Activated T-helper 17 cell treated with anti-CD3 and anti-CD28 coated beads, Interleukin-2, amount 50 U/mL, for 72 hours (primary cell): ENCODE data around the gene MEF2D. TPM values are rescaled to one million over a fixed set of nuclear protein-coding genes. Genes with fewer than 3 reads are reported as not detected.
A peak's percentile ranks its signal among the peaks of the same experiment; 100 is the strongest.

Experiments used
- ATAC-seq: fragments of 150-1000 bp; cut with Tn5 transposase; replicated peaks from 2 replicates; pipeline ENCODE4 v1.10.0; 2021; ENCODE audit warnings: mild to moderate bottlenecking, moderate library complexity
- H3K27ac Mint-ChIP-seq: one replicate; pipeline ENCODE4 v1.8.0; 2022; ENCODE audit warnings: mixed read lengths
- H3K27me3 Mint-ChIP-seq: one replicate; pipeline ENCODE4 v1.8.0; 2022; ENCODE audit warnings: mixed read lengths
- H3K36me3 Mint-ChIP-seq: one replicate; pipeline ENCODE4 v1.8.0; 2022; ENCODE audit warnings: low read depth, mild to moderate bottlenecking, mixed read lengths
- H3K4me1 Mint-ChIP-seq: one replicate; pipeline ENCODE4 v1.8.0; 2022; ENCODE audit warnings: mixed read lengths
- H3K4me3 Mint-ChIP-seq: one replicate; pipeline ENCODE4 v1.8.0; 2022; ENCODE audit warnings: mild to moderate bottlenecking, mixed read lengths
- H3K9me3 Mint-ChIP-seq: one replicate; pipeline ENCODE4 v1.8.0; 2022; ENCODE audit warnings: mixed read lengths
- total RNA-seq, 2 donors: library from RNA; stranded (reverse); gene quantifications; one replicate each; pipeline ENCODE4 v1.2.3, GENCODE V29; 2022

The MEF2D gene
- total RNA-seq, 2 donors from 2014 or later, result 34.4 to 68.5 TPM

DNA sequence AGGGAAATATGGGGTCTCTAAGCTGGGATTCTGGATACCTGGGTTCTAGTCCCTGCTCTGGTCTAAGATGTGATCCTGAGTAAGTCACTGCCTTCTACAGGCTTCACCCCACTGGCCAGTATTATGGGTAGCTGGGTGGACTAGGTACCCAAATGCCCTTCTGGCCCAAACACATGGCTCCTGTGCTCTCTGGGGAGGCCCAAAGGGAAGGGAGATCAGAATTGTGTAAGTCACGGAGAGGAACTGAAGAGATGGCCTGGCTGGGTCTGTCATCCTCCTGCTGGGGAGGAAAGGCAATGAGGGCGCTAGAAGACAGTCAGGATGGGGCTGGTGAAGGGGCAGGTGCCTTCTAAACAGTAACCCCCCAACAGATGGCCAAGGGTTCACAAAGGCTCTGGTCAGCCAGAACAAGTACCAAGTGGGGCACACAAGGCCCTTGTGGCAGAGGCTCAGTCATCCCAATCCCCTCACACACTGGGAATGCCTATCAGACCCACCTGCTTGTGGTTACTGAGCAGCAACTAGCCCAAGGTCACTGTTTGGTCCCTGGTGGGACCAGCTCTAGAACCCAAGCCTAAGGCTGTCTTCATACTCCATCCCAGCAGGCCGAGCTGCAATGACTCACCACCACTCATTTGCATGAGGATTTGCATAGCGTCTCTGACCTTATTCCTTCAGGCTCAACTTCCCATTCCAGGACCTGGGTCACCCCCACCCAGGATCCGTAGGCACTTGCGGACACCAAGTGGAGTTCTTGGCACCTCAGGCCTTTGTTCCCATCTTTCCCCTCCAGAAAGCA, 9.2 kb downstream of the MEF2D start:
- Mint-ChIP-seq H3K27ac (peak overlapping the region; percentile 94), H3K4me3 (peak overlapping the region; percentile 82), H3K27me3 (no peaks in the 10 kb centered on the region), H3K9me3 (peaks cover 2% of the 10 kb centered on the region), H3K36me3 (peaks cover 51% of the 10 kb centered on the region), H3K4me1 (peaks cover 81% of the 10 kb centered on the region)
- ATAC-seq, result no peak

GRCh38 chr1:156490401-156491032, 10.1 kb downstream of the MEF2D start:
- Mint-ChIP-seq H3K36me3 (peaks cover 48% of the 10 kb centered on the region), H3K27me3 (no peaks in the 10 kb centered on the region), H3K4me1 (peaks cover 75% of the 10 kb centered on the region), H3K27ac (peak overlapping the region; percentile 94), H3K4me3 (peak overlapping the region; percentile 82), H3K9me3 (peaks cover 3% of the 10 kb centered on the region)
- no peak for ATAC-seq

DNA sequence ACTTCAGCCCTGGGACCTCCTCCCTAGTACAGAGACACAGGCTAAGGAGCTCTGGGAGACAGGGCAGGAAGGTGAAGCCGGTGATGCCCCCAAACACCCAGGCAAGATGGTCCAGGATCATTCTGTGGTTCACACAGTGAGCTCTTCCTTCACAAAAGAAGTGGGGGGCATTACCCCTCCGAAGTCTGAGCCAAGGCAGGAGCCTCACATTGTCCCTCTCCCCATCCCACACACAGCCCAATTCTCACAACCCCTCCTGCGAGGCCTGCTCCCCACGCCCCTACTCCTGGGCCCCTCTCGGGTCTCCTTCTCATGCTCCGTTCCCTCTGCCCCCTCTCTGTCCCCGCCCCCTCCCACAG, 10.7 kb downstream of the MEF2D start:
- Mint-ChIP-seq H3K36me3 (peaks cover 42% of the 10 kb centered on the region), H3K4me1 (peaks cover 70% of the 10 kb centered on the region), H3K4me3 (peak overlapping the region; percentile 82), H3K27ac (peak overlapping the region; percentile 94), H3K9me3 (peaks cover 3% of the 10 kb centered on the region), H3K27me3 (no peaks in the 10 kb centered on the region)
- ATAC-seq, result no peak

- Mint-ChIP-seq H3K9me3 (peaks cover 3% of the 10 kb centered on the region), H3K27ac (peak overlapping the region; percentile 94), H3K4me3 (peak overlapping the region; percentile 82), H3K4me1 (peaks cover 72% of the 10 kb centered on the region), H3K36me3 (peaks cover 43% of the 10 kb centered on the region), H3K27me3 (no peaks in the 10 kb centered on the region)
- peak; percentile 31 for ATAC-seq
Observed at GRCh38 chr1:156489166-156489934, 11.2 kb downstream of the MEF2D start.

- H3K27ac Mint-ChIP-seq, result peak overlapping the region; percentile 94
- peak overlapping the region; percentile 82 for H3K4me3 Mint-ChIP-seq
- peaks cover 3% of the 10 kb centered on the region for H3K9me3 Mint-ChIP-seq
- peaks cover 44% of the 10 kb centered on the region for H3K36me3 Mint-ChIP-seq
- ATAC-seq, result peak; percentile 79
- H3K27me3 Mint-ChIP-seq, result no peaks in the 10 kb centered on the region
- peaks cover 70% of the 10 kb centered on the region for H3K4me1 Mint-ChIP-seq
Observed at GRCh38 chr1:156488566-156489165, 11.9 kb downstream of the MEF2D start.

DNA sequence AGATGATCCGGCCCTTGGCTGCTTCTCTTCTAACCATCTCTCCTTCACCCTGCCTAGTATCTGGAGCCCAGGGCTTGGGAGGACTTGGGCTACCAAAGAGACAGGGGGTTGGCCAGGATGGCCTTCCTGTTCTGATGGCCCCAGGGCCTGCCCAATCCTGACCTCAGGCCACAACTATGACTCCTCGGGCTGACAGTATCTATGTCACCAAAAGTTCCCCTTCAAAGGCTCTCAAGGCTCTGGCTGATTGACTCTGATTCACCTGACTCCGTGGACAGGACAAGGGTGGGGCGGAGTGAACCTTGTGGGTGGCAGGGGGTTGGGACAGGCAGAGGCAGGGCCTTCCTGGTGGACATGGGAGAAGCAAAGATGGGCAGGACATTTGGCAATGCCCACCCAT, 12.7 kb downstream of the MEF2D start:
- ATAC-seq, result peak; percentile 87
- peak overlapping the region; percentile 82 for H3K4me3 Mint-ChIP-seq
- H3K36me3 Mint-ChIP-seq, result peaks cover 49% of the 10 kb centered on the region
- H3K27me3 Mint-ChIP-seq, result no peaks in the 10 kb centered on the region
- H3K27ac Mint-ChIP-seq, result peak overlapping the region; percentile 94
- H3K9me3 Mint-ChIP-seq, result peaks cover 3% of the 10 kb centered on the region
- H3K4me1 Mint-ChIP-seq, result peaks cover 65% of the 10 kb centered on the region

DNA sequence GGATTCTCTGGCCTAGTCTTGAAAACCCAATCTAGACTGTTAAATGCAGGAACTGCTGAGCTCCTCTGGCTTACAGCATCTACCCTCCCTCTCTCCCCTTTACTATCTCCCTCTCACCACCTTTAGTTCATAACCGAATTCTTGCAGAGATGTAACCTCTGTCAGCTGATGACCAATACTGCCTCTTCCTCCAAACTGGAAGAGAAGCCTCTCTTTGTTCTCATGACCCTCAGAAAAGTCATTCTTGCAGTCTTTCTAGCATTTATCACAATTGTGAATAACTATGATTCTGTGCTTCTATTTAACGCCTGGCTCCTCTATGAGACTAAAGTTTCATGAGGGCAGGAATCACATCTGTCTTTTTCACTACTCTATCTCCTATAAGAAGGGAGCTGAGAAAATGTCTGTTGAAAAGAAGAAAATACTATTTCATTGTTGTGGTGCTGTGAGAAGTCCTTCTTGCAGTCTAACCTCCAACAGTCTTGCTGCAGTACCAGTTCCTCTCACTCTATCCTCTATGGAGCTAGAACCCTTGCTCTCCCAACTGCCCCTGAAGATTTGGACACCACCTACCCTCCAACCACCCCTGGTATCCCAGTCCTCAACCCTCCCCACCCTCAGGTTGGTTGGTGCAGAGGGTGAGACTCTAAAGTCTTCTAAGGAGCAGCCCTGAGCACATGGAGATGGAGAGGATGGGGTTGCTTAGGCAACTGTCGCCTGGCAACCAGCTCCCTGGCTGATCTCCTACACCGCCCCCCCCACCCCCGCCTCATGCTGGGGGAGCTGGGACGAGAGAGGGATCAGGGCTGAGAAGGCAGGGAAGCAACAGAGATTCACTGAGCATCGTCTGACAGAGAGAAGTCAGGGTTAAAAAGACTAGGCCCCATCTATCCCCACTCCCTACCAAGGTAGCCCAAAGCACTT, 13.9 kb downstream of the MEF2D start:
- no peak for ATAC-seq
- Mint-ChIP-seq H3K4me3 (peak overlapping the region; percentile 82), H3K9me3 (peaks cover 3% of the 10 kb centered on the region), H3K27me3 (no peaks in the 10 kb centered on the region), H3K27ac (peak overlapping the region; percentile 40), H3K36me3 (peaks cover 51% of the 10 kb centered on the region), H3K4me1 (peaks cover 58% of the 10 kb centered on the region)

DNA sequence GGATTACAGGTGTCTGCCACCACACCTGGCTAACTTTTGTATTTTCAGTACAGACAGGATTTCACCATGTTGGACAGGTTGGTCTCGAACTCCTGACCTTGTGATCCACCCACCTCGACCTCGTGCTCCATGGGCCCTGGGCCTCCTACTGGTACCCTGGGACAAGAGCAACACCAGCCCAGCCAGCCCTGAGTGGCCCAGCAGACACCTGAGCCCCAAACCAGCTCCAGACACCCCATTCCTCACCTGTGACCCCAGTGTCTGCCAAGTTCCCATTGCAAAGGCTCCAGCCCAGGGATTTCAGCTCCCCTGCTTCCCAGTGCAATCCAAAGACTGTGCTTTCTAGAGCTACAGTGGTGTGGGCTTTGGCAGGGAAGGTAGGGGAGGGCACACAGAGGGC, 14.6 kb downstream of the MEF2D start:
- H3K4me3 Mint-ChIP-seq, result no peak overlapping the region
- H3K4me1 Mint-ChIP-seq, result peaks cover 58% of the 10 kb centered on the region
- no peak for ATAC-seq
- H3K27me3 Mint-ChIP-seq, result no peaks in the 10 kb centered on the region
- peaks cover 56% of the 10 kb centered on the region for H3K36me3 Mint-ChIP-seq
- peak overlapping the region; percentile 40 for H3K27ac Mint-ChIP-seq
- peaks cover 3% of the 10 kb centered on the region for H3K9me3 Mint-ChIP-seq

DNA sequence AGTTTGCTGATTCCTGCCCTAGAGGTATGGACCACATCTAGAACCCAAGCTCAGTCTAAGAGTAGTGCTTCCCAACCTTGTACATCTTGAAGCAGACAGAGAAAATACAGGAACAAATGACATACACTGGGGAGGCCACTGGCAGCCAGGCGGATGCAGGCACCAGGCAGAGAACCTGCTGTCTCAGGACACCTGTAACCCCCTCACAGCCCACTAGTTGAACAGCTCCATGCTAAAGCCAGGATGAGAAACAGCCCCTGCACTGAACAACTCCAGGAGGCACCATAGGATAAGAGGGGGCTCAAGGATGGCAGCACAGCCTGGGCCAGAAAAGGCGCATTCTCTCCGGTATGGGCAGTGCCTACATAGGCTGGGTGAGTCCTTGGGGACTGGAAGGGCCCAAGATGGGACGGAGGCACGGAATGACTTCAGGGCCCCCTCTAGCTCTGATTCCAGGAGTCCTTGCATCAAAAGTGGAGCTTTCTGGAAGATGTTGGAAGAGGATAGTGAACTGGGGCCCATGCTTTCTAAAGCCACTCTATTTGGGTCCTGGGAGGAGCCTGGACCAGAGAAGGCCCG, 16.0 kb downstream of the MEF2D start:
- no peak overlapping the region for H3K4me3 Mint-ChIP-seq
- no peaks in the 10 kb centered on the region for H3K27me3 Mint-ChIP-seq
- H3K36me3 Mint-ChIP-seq, result peaks cover 70% of the 10 kb centered on the region
- no peak for ATAC-seq
- H3K9me3 Mint-ChIP-seq, result peaks cover 3% of the 10 kb centered on the region
- peaks cover 57% of the 10 kb centered on the region for H3K4me1 Mint-ChIP-seq
- H3K27ac Mint-ChIP-seq, result peak overlapping the region; percentile 70

- peaks cover 82% of the 10 kb centered on the region for H3K36me3 Mint-ChIP-seq
- H3K27me3 Mint-ChIP-seq, result no peaks in the 10 kb centered on the region
- H3K9me3 Mint-ChIP-seq, result peaks cover 3% of the 10 kb centered on the region
- no peak for ATAC-seq
- peaks cover 45% of the 10 kb centered on the region for H3K4me1 Mint-ChIP-seq
- peak overlapping the region; percentile 70 for H3K27ac Mint-ChIP-seq
- H3K4me3 Mint-ChIP-seq, result no peak overlapping the region
Observed at GRCh38 chr1:156483397-156483796, 17.2 kb downstream of the MEF2D start.

DNA sequence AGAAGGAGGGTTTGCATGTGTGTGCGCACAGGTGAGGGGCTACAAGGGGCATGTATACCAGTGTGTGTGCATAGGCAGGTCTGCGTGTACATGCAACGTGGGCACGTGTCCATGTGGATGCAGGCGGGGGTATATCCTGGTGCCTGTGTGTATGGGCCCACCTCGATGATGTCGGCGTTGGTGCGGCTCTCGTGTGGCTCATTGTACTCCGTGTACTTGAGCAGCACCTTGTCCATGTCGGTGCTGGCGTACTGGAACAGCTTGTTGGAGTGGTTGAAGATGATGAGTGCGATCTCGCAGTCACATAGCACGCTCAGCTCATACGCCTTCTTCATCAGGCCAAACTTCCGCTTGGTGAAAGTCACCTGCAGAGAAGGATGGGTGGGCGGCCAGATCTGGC, 18.3 kb downstream of the MEF2D start:
- H3K9me3 Mint-ChIP-seq, result peaks cover 3% of the 10 kb centered on the region
- ATAC-seq, result no peak
- H3K36me3 Mint-ChIP-seq, result peaks cover 84% of the 10 kb centered on the region

DNA sequence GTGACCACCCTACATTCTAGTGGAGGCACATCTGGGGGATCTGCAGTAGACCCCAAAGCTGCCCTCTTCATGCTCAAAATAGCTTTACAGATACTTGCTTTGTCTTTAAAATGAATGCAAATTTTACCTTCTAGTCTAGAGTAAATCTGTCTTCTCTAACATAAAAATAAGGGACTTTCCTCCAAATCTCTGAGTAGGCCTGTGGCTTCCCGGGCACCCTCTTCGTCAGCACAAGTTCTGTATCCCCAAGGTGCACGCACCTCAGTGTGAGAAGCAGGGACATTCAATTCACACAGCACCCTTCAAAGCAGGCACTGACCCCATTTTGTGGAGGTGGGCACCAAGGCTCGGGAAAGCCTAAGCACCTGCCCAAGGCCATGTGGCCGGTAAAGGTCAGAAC, 19.0 kb downstream of the MEF2D start:
- Mint-ChIP-seq H3K27ac (peak overlapping the region; percentile 95), H3K4me1 (peaks cover 44% of the 10 kb centered on the region), H3K27me3 (no peaks in the 10 kb centered on the region), H3K36me3 (peaks cover 89% of the 10 kb centered on the region), H3K9me3 (peaks cover 3% of the 10 kb centered on the region), H3K4me3 (peak overlapping the region; percentile 83)
- ATAC-seq, result peak; percentile 75

More for the DNA sequence above, 18.3 kb downstream of the MEF2D start:
- Mint-ChIP-seq H3K4me1 (peaks cover 43% of the 10 kb centered on the region), H3K27ac (peak overlapping the region; percentile 95), H3K4me3 (peak overlapping the region; percentile 83), H3K27me3 (no peaks in the 10 kb centered on the region)
